ENCODE data around the gene COL21A1.

Gene COL21A1

GRCh38 chr6:56073315-56073714 is 174.1 kb downstream of the COL21A1 start (continued):
- TF ChIP-seq REST (tag by site-specific recombination; IDR thresholded peaks at IDR 0.05) (no peak), ZNF19 (tag by site-specific recombination; IDR thresholded peaks at IDR 0.05; ENCODE audit: low read depth) (no peak), YY1 (tag by site-specific recombination; IDR thresholded peaks at IDR 0.05) (no peak), ZNF626 (tag by site-specific recombination; IDR thresholded peaks at IDR 0.05) (no peak), ZNF211 (tag by site-specific recombination; IDR thresholded peaks at IDR 0.05; ENCODE audit: low read depth) (no peak), ZNF561 (tag by site-specific recombination; IDR thresholded peaks at IDR 0.05; ENCODE audit: borderline replicate concordance) (no peak), ZNF571 (tag by site-specific recombination; IDR thresholded peaks at IDR 0.05) (no peak)
- TF ChIP-seq, protein P1, sequence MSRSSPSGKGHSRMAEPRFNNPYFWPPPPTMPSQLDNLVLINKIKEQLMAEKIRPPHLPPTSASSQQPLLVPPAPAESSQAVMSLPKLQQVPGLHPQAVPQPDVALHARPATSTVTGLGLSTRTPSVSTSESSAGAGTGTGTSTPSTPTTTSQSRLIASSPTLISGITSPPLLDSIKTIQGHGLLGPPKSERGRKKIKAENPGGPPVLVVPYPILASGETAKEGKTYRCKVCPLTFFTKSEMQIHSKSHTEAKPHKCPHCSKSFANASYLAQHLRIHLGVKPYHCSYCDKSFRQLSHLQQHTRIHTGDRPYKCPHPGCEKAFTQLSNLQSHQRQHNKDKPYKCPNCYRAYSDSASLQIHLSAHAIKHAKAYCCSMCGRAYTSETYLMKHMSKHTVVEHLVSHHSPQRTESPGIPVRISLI (tag by site-specific recombination; IDR thresholded peaks at IDR 0.05), result no peak

GRCh38 chr6:56072856-56073255 is 174.5 kb downstream of the COL21A1 start:
- ChIA-PET POLR2A (no interaction called here), CTCF (interaction anchor here (0.7 kb wide), 1 partner anchor 19 kb away, joined by 3 read pairs; no protein-coding TSS in a partner anchor)
- Histone ChIP-seq H3K4me1 (ENCODE audit: control insufficient read depth, insufficient read depth, low read length) (no peaks in the 10 kb centered on the region), H3K4me3 (ENCODE audit: low read depth, low read length) (no peak overlapping the region), H3K36me3 (ENCODE audit: control insufficient read depth in 2 of 2, insufficient read depth in 1 of 2, low read length in 2 of 2) (no peaks in the 10 kb centered on the region), H3K27ac (ENCODE audit: extremely low read depth, low read depth, low read length) (no peak overlapping the region), H3K9me3 (ENCODE audit: control insufficient read depth, insufficient read depth, low read depth, low read length) (no peaks in the 10 kb centered on the region; the same call in 1 of the 2 replicates)
- no peak for TF ChIP-seq MEIS1 (CRISPR knock-in tag; IDR thresholded peaks at IDR 0.05; ENCODE audit: borderline replicate concordance)
- no peak for TF ChIP-seq ZNF23 (tag by site-specific recombination; IDR thresholded peaks at IDR 0.05; ENCODE audit: borderline replicate concordance)
- TF ChIP-seq, protein P2, sequence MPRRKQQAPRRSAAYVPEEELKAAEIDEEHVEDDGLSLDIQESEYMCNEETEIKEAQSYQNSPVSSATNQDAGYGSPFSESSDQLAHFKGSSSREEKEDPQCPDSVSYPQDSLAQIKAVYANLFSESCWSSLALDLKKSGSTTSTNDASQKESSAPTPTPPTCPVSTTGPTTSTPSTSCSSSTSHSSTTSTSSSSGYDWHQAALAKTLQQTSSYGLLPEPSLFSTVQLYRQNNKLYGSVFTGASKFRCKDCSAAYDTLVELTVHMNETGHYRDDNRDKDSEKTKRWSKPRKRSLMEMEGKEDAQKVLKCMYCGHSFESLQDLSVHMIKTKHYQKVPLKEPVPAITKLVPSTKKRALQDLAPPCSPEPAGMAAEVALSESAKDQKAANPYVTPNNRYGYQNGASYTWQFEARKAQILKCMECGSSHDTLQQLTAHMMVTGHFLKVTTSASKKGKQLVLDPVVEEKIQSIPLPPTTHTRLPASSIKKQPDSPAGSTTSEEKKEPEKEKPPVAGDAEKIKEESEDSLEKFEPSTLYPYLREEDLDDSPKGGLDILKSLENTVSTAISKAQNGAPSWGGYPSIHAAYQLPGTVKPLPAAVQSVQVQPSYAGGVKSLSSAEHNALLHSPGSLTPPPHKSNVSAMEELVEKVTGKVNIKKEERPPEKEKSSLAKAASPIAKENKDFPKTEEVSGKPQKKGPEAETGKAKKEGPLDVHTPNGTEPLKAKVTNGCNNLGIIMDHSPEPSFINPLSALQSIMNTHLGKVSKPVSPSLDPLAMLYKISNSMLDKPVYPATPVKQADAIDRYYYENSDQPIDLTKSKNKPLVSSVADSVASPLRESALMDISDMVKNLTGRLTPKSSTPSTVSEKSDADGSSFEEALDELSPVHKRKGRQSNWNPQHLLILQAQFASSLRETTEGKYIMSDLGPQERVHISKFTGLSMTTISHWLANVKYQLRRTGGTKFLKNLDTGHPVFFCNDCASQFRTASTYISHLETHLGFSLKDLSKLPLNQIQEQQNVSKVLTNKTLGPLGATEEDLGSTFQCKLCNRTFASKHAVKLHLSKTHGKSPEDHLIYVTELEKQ (tag by site-specific recombination; IDR thresholded peaks at IDR 0.05; ENCODE audit: borderline replicate concordance), result no peak
- no peak for TF ChIP-seq HOXC10 (CRISPR knock-in tag; IDR thresholded peaks at IDR 0.05)
- TF ChIP-seq ZNF777 (tag by site-specific recombination; IDR thresholded peaks at IDR 0.05; ENCODE audit: borderline replicate concordance), result no peak
- TF ChIP-seq ZNF302 (tag by site-specific recombination; IDR thresholded peaks at IDR 0.05; ENCODE audit: low read depth), result no peak
- no peak for TF ChIP-seq ZNF701 (tag by site-specific recombination; IDR thresholded peaks at IDR 0.05)
- TF ChIP-seq, protein P3, sequence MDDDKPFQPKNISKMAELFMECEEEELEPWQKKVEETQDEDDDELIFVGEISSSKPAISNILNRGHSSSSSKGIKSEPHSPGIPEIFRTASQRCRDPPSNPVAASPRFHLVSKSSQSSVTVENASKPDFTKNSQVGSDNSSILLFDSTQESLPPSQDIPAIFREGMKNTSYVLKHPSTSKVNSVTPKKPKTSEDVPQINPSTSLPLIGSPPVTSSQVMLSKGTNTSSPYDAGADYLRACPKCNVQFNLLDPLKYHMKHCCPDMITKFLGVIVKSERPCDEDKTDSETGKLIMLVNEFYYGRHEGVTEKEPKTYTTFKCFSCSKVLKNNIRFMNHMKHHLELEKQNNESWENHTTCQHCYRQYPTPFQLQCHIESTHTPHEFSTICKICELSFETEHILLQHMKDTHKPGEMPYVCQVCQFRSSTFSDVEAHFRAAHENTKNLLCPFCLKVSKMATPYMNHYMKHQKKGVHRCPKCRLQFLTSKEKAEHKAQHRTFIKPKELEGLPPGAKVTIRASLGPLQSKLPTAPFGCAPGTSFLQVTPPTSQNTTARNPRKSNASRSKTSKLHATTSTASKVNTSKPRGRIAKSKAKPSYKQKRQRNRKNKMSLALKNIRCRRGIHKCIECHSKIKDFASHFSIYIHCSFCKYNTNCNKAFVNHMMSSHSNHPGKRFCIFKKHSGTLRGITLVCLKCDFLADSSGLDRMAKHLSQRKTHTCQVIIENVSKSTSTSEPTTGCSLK (tag by site-specific recombination; IDR thresholded peaks at IDR 0.05), result no peak
- TF ChIP-seq ZNF248 (tag by site-specific recombination; IDR thresholded peaks at IDR 0.05), result no peak
- TF ChIP-seq ZNF692 (tag by site-specific recombination; IDR thresholded peaks at IDR 0.05), result no peak
- TF ChIP-seq ZNF155 (tag by site-specific recombination; IDR thresholded peaks at IDR 0.05), result no peak
- TF ChIP-seq OSR2 (tag by site-specific recombination; IDR thresholded peaks at IDR 0.05), result no peak
- no peak for TF ChIP-seq ZXDB (tag by site-specific recombination; IDR thresholded peaks at IDR 0.05)
- no peak for TF ChIP-seq ZNF311 (tag by site-specific recombination; IDR thresholded peaks at IDR 0.05; ENCODE audit: borderline replicate concordance)
- TF ChIP-seq ZNF24 (tag by site-specific recombination; IDR thresholded peaks at IDR 0.05), result no peak
- TF ChIP-seq ZNF555 (tag by site-specific recombination; conservative IDR thresholded peaks at IDR 0.05), result no peak
- TF ChIP-seq BCL6B (tag by site-specific recombination; IDR thresholded peaks at IDR 0.05), result no peak

All from HEK293 (cell line).